Measurements from ENCODE around the gene BCDIN3D. TPM values are rescaled to one million over a fixed set of nuclear protein-coding genes. Genes with fewer than 3 reads are reported as not detected.

The BCDIN3D gene
- total and polyA plus RNA-seq, 2 donors (not counting 3 experiments of a cell fraction or from before 2014, with no cell fraction given): 1.8 to 3.1 TPM

DNA sequence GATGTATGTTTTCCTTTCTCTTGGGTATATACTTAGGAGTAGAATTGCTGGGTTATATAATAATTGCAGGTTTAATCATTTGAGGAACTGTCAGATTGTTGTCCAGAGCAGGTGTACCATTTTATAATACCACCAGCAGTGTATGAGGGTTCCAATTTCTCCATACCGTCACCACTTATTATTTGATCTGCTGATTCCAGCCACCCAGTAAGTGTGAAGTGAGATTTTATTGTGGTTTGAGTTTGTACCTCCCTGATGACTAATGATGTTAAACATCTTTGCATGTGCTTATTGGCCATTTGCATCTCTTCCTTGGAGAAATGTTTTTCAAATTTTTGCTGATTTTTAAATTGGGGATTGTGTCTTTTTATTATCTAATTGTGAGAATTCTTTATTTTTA, 29.8 kb downstream of the BCDIN3D start:
- no peaks in the 10 kb centered on the region for H3K4me1 ChIP-seq (ENCODE audit: control insufficient read depth, extremely low read depth, insufficient read depth, low read length)
- intact Hi-C loops (cut with micrococcal nuclease): no loop called here
- no peaks in the 10 kb centered on the region for H3K36me3 ChIP-seq (ENCODE audit: control insufficient read depth in 2 of 2, extremely low read depth in 1 of 2, insufficient read depth in 2 of 2, low read length in 2 of 2)
- H3K79me2 ChIP-seq (ENCODE audit: control insufficient read depth, insufficient read depth, low read length): peaks cover 3% of the 10 kb centered on the region
- H3K27me3 ChIP-seq (ENCODE audit: control insufficient read depth in 2 of 2, insufficient read depth in 2 of 2, low read length in 2 of 2): no peaks in the 10 kb centered on the region
- no peak overlapping the region for H3K9ac ChIP-seq (replicated peaks; ENCODE audit: extremely low read depth, insufficient read depth, low read length)
- no TSS peak for BruUV-seq (replicated peaks)
- TF ChIP-seq POLR2A (IDR thresholded peaks at IDR 0.05; ENCODE audit: low read depth, low read length) (no peak), POLR2AphosphoS5 (IDR thresholded peaks at IDR 0.05; ENCODE audit: insufficient read depth, low read depth, low read length) (no peak)
- TF ChIP-seq, protein P1, sequence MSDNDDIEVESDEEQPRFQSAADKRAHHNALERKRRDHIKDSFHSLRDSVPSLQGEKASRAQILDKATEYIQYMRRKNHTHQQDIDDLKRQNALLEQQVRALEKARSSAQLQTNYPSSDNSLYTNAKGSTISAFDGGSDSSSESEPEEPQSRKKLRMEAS (IDR thresholded peaks at IDR 0.05; ENCODE audit: insufficient read depth, insufficient read length): no peak
- dilution Hi-C loops (cut with MboI; ENCODE audit: extremely low pct_ligation_motif_present, low sequenced_read_pairs): no loop called here
- H3K4me2 ChIP-seq (ENCODE audit: insufficient read depth, low read length): no peak overlapping the region
- DNase-seq (ENCODE audit: low read depth, low spot score) (no peak), FAIRE-seq (no peak)
- no peak overlapping the region for H3K27ac ChIP-seq (ENCODE audit: insufficient read depth, low read depth, low read length)
- POLR2A ChIA-PET: no interaction called here
- H2AFZ ChIP-seq (ENCODE audit: low read depth, low read length): no peak overlapping the region
- H3K9me3 ChIP-seq (replicated peaks; ENCODE audit: control insufficient read depth, insufficient read depth, low read length): no peaks in the 10 kb centered on the region
- no peaks in the 10 kb centered on the region for H4K20me1 ChIP-seq (replicated peaks; ENCODE audit: control insufficient read depth, extremely low read depth, insufficient read depth, low read length)
- no peak overlapping the region for H3K4me3 ChIP-seq (replicated peaks in 1 of 3; ENCODE audit: insufficient read depth in 1 of 3, low read depth in 1 of 3, low read length in 3 of 3)
- H3K9me1 ChIP-seq (replicated peaks; ENCODE audit: control insufficient read depth, extremely low read depth, insufficient read depth, low read length): no peaks in the 10 kb centered on the region
- CTCF ChIA-PET: no interaction called here

DNA sequence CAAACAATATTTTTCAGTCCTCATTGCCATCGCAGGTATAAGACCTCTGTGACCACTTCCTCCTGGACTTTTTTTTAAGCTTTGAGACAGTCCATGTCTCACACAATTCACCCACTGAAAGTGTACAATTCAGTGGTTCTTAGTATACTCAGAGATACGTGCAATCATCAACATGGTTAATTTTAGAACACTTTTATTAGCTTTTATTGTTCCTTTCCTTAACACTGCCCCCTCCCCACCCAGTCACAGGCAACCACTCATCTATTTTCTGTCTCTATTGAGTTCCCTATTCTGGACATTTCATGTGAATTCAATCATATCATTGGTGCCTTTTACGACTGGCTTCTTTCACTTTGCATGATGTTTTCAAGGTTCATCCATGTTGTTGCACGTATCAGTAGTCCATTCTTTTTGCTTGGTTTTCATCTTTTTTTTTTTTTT, 30.9 kb downstream of the BCDIN3D start:
- no peaks in the 10 kb centered on the region for H3K36me3 ChIP-seq (ENCODE audit: control insufficient read depth in 2 of 2, extremely low read depth in 1 of 2, insufficient read depth in 2 of 2, low read length in 2 of 2)
- FAIRE-seq: no peak
- no peak overlapping the region for H2AFZ ChIP-seq (ENCODE audit: low read depth, low read length)
- intact Hi-C loops (cut with micrococcal nuclease): no loop called here
- CTCF ChIA-PET: interaction anchor here (0.9 to 1.6 kb wide), 2 partner anchors 14 to 27 kb away, joined by 4 read pairs; no protein-coding TSS in a partner anchor
- H3K27me3 ChIP-seq (ENCODE audit: control insufficient read depth in 2 of 2, insufficient read depth in 2 of 2, low read length in 2 of 2): no peaks in the 10 kb centered on the region
- DNase-seq (ENCODE audit: low read depth, low spot score): no peak
- TF ChIP-seq FOS (IDR thresholded peaks at IDR 0.05; ENCODE audit: borderline replicate concordance, insufficient read depth, low read length): no peak
- TF ChIP-seq GATA2 (IDR thresholded peaks at IDR 0.05; ENCODE audit: insufficient read depth, insufficient read length, low read depth, low read length): no peak
- TF ChIP-seq JUN (IDR thresholded peaks at IDR 0.05; ENCODE audit: borderline replicate concordance, insufficient read depth, insufficient read length, low read depth): no peak
- TF ChIP-seq POLR2A (IDR thresholded peaks at IDR 0.05; ENCODE audit: low read depth, low read length): no peak
- TF ChIP-seq, protein P2, sequence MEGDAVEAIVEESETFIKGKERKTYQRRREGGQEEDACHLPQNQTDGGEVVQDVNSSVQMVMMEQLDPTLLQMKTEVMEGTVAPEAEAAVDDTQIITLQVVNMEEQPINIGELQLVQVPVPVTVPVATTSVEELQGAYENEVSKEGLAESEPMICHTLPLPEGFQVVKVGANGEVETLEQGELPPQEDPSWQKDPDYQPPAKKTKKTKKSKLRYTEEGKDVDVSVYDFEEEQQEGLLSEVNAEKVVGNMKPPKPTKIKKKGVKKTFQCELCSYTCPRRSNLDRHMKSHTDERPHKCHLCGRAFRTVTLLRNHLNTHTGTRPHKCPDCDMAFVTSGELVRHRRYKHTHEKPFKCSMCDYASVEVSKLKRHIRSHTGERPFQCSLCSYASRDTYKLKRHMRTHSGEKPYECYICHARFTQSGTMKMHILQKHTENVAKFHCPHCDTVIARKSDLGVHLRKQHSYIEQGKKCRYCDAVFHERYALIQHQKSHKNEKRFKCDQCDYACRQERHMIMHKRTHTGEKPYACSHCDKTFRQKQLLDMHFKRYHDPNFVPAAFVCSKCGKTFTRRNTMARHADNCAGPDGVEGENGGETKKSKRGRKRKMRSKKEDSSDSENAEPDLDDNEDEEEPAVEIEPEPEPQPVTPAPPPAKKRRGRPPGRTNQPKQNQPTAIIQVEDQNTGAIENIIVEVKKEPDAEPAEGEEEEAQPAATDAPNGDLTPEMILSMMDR (IDR thresholded peaks at IDR 0.05; ENCODE audit: extremely low read depth in 1 of 2, insufficient read depth in 1 of 2, low read depth in 1 of 2, low read length in 2 of 2): no peak
- TF ChIP-seq, protein P1 (IDR thresholded peaks at IDR 0.05; ENCODE audit: insufficient read depth, insufficient read length): no peak
- TF ChIP-seq EZH2 (IDR thresholded peaks at IDR 0.05; ENCODE audit: borderline replicate concordance, low read depth, low read length, severe bottlenecking): no peak
- no peak for TF ChIP-seq POLR2AphosphoS5 (IDR thresholded peaks at IDR 0.05; ENCODE audit: insufficient read depth, low read depth, low read length)
- TF ChIP-seq MYC (IDR thresholded peaks at IDR 0.05; ENCODE audit: low read depth, low read length): no peak
- H3K9ac ChIP-seq (replicated peaks; ENCODE audit: extremely low read depth, insufficient read depth, low read length): no peak overlapping the region
- H3K9me1 ChIP-seq (replicated peaks; ENCODE audit: control insufficient read depth, extremely low read depth, insufficient read depth, low read length): no peaks in the 10 kb centered on the region
- H3K4me1 ChIP-seq (ENCODE audit: control insufficient read depth, extremely low read depth, insufficient read depth, low read length): no peaks in the 10 kb centered on the region
- H3K79me2 ChIP-seq (ENCODE audit: control insufficient read depth, insufficient read depth, low read length): no peaks in the 10 kb centered on the region
- POLR2A ChIA-PET: no interaction called here
- H3K4me3 ChIP-seq (replicated peaks in 1 of 3; ENCODE audit: insufficient read depth in 1 of 3, low read depth in 1 of 3, low read length in 3 of 3): no peak overlapping the region
- no peaks in the 10 kb centered on the region for H4K20me1 ChIP-seq (replicated peaks; ENCODE audit: control insufficient read depth, extremely low read depth, insufficient read depth, low read length)
- dilution Hi-C loops (cut with MboI; ENCODE audit: extremely low pct_ligation_motif_present, low sequenced_read_pairs): no loop called here
- no peak overlapping the region for H3K4me2 ChIP-seq (ENCODE audit: insufficient read depth, low read length)
- H3K9me3 ChIP-seq (replicated peaks; ENCODE audit: control insufficient read depth, insufficient read depth, low read length): no peaks in the 10 kb centered on the region
- no TSS peak for BruUV-seq (replicated peaks)
- no peak overlapping the region for H3K27ac ChIP-seq (ENCODE audit: insufficient read depth, low read depth, low read length)
